ENCODE results near the gene PHF24. TPM values are rescaled to one million over a fixed set of nuclear protein-coding genes. Genes with fewer than 3 reads are reported as not detected.
"Not testable (repeated sequence)": the region's sequence is repeated elsewhere in the genome, so short reads cannot be mapped to it uniquely, and the experiment has no call there.

PHF24 gene
- total RNA-seq, 6 donors from 2014 or later, result 0.10 to 0.74 (median 0.49) TPM; not detected in 2

DNA sequence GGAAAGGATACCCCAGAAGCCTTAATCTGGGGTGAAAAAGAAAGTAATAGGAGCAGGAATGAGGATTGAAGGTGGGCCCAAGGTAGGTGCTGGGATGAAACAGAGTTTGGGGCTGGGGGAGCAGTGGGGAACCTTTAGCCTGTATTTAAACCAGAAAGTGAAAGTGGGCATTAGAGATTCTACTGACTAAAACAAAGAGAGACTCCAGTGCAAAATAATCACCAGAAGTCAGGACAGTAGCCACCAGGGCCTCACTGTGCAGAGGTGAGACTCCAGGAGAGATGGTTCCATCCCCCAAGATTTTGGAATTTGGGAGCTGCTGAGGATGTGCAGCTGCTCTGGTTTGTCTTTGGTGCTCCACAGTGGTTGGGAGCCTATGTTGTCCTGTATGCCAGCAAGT is 44.5 kb downstream of the PHF24 start:
- no peak overlapping the region for H3K4me3 ChIP-seq
- no peaks in the 10 kb centered on the region for H3K9me3 ChIP-seq
- no peak overlapping the region for H3K27ac ChIP-seq
- TF ChIP-seq, protein P1, sequence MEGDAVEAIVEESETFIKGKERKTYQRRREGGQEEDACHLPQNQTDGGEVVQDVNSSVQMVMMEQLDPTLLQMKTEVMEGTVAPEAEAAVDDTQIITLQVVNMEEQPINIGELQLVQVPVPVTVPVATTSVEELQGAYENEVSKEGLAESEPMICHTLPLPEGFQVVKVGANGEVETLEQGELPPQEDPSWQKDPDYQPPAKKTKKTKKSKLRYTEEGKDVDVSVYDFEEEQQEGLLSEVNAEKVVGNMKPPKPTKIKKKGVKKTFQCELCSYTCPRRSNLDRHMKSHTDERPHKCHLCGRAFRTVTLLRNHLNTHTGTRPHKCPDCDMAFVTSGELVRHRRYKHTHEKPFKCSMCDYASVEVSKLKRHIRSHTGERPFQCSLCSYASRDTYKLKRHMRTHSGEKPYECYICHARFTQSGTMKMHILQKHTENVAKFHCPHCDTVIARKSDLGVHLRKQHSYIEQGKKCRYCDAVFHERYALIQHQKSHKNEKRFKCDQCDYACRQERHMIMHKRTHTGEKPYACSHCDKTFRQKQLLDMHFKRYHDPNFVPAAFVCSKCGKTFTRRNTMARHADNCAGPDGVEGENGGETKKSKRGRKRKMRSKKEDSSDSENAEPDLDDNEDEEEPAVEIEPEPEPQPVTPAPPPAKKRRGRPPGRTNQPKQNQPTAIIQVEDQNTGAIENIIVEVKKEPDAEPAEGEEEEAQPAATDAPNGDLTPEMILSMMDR (IDR thresholded peaks at IDR 0.05), result no peak
- TF ChIP-seq POLR2AphosphoS5 (IDR thresholded peaks at IDR 0.05) (no peak), POLR2A (IDR thresholded peaks at IDR 0.05) (no peak), EP300 (IDR thresholded peaks at IDR 0.05) (no peak)
- no peak for DNase-seq
- no peak for ATAC-seq (ENCODE audit: low FRiP score in 2 of 2)
- no peaks in the 10 kb centered on the region for H3K27me3 ChIP-seq
- peaks cover 0 to 3% (median 0%) of the 10 kb centered on the region in 4 donors for H3K36me3 ChIP-seq
- peaks cover 0 to 7% (median 3%) of the 10 kb centered on the region in 4 donors for H3K4me1 ChIP-seq

- H3K36me3 ChIP-seq; H3K27me3 ChIP-seq; H3K9me3 ChIP-seq; H3K27ac ChIP-seq; H3K4me3 ChIP-seq; H3K4me1 ChIP-seq; DNase-seq; ATAC-seq (ENCODE audit: low FRiP score in 2 of 2): not testable (repeated sequence)
- WGBS, 2 donors, result 84 to 86% methylated on average over 14 of the region's 14 CpGs
Observed at GRCh38 chr9:35004299-35004698, 46.2 kb downstream of the PHF24 start.

GRCh38 chr9:35010351-35010958 is 52.4 kb downstream of the PHF24 start:
- 96 to 98% methylated on average over 3 of the region's 3 CpGs for WGBS, 2 donors
- TF ChIP-seq POLR2AphosphoS5 (IDR thresholded peaks at IDR 0.05) (no peak), POLR2A (IDR thresholded peaks at IDR 0.05) (no peak), EP300 (IDR thresholded peaks at IDR 0.05) (no peak)
- TF ChIP-seq, protein P1 (IDR thresholded peaks at IDR 0.05), result no peak

GRCh38 chr9:35014517-35014916 is 56.4 kb downstream of the PHF24 start:
- H3K36me3 ChIP-seq, result peaks cover 0 to 21% (median 4%) of the 10 kb centered on the region in 4 donors
- H3K4me3 ChIP-seq, result no peak overlapping the region
- 73 to 82% methylated on average over 2 of the region's 2 CpGs for WGBS, 2 donors
- H3K27me3 ChIP-seq, result no peaks in the 10 kb centered on the region
- peaks cover 3 to 18% (median 6%) of the 10 kb centered on the region in 4 donors for H3K9me3 ChIP-seq
- TF ChIP-seq POLR2A (IDR thresholded peaks at IDR 0.05), result no peak
- TF ChIP-seq, protein P1 (IDR thresholded peaks at IDR 0.05), result no peak
- TF ChIP-seq EP300 (IDR thresholded peaks at IDR 0.05), result no peak
- no peak for TF ChIP-seq POLR2AphosphoS5 (IDR thresholded peaks at IDR 0.05)
- ATAC-seq (ENCODE audit: low FRiP score in 2 of 2), result no peak
- H3K4me1 ChIP-seq, result no peaks in the 10 kb centered on the region
- no peak for DNase-seq
- H3K27ac ChIP-seq, result no peak overlapping the region

More at GRCh38 chr9:35010351-35010958, 52.4 kb downstream of the PHF24 start:
- ATAC-seq (ENCODE audit: low FRiP score in 2 of 2) (no peak), DNase-seq (no peak)
- H3K36me3 ChIP-seq, result peaks cover 0 to 21% (median 4%) of the 10 kb centered on the region in 4 donors
- peaks cover 3 to 18% (median 6%) of the 10 kb centered on the region in 4 donors for H3K9me3 ChIP-seq
- no peak overlapping the region for H3K4me3 ChIP-seq
- H3K4me1 ChIP-seq, result no peaks in the 10 kb centered on the region
- no peaks in the 10 kb centered on the region for H3K27me3 ChIP-seq
- no peak overlapping the region for H3K27ac ChIP-seq

- H3K36me3 ChIP-seq, result peaks cover 0 to 15% (median 0%) of the 10 kb centered on the region in 4 donors
- not testable (repeated sequence) for H3K4me3 ChIP-seq; H3K27me3 ChIP-seq; ATAC-seq (ENCODE audit: low FRiP score in 2 of 2); H3K4me1 ChIP-seq; H3K27ac ChIP-seq; DNase-seq; H3K9me3 ChIP-seq
- WGBS, 2 donors, result 29 to 39% methylated on average over 5 of the region's 5 CpGs
Observed at GRCh38 chr9:35023443-35023842, 65.4 kb downstream of the PHF24 start.

DNA sequence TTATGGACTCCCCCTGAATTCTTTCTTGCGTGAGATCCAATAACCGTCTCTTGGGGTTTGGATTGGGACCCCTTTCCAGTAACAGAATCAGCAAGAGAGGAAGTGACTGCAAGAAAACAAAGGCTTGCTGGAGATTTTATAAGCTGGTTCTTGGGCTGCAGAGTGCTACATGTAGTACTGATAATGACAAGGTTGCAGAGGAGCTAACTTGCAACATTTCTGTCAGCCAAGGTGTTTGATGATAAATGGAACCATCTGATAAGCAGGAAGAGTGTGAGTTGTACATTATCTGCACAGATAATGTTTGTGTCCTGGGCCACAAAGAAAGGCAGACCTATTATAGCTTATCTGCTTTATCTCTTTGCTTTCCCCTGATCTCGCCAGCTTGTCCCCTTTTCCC is 68.6 kb downstream of the PHF24 start:
- Histone ChIP-seq H3K9me3 (no peaks in the 10 kb centered on the region), H3K4me1 (no peaks in the 10 kb centered on the region), H3K4me3 (no peak overlapping the region), H3K27ac (no peak overlapping the region), H3K27me3 (no peaks in the 10 kb centered on the region), H3K36me3 (peaks cover 0 to 9% (median 0%) of the 10 kb centered on the region in 4 donors)
- 77 to 87% methylated on average over 3 of the region's 3 CpGs for WGBS, 2 donors
- TF ChIP-seq EP300 (IDR thresholded peaks at IDR 0.05) (no peak), POLR2AphosphoS5 (IDR thresholded peaks at IDR 0.05) (no peak), POLR2A (IDR thresholded peaks at IDR 0.05) (no peak)
- TF ChIP-seq, protein P1 (IDR thresholded peaks at IDR 0.05), result no peak
- no peak for ATAC-seq (ENCODE audit: low FRiP score in 2 of 2)
- DNase-seq, result no peak
